Psoas muscle (tissue), 8 donors: ENCODE data around the gene JPT2. TPM values are rescaled to one million over a fixed set of nuclear protein-coding genes. Genes with fewer than 3 reads are reported as not detected.
A peak's percentile ranks its signal among the peaks of the same experiment; 100 is the strongest.

ENCODE experiments used
- ATAC-seq, 4 donors: fragments of 200-7000 bp; cut with Tn5 transposase; one replicate each; pipeline ENCODE4 v1.9.1; 2020; ENCODE audit warnings: moderate library complexity in 3 of 4, mild to moderate bottlenecking in 2 of 4
- DNase-seq, 2 donors: peaks; one replicate each; pipeline ENCODE4 v3.0.0-alpha.2; 2020
- H3K27ac ChIP-seq: fragments of 200-600 bp; one replicate; pipeline ENCODE4 v1.8.0; 2022
- H3K27me3 ChIP-seq, 3 donors: fragments of 200-600 bp in 1 of 3; one replicate each; pipeline versions ENCODE4 v1.6.1 to v1.8.0; 2013 to 2022; ENCODE audit warnings: low read length in 2 of 3, mild to moderate bottlenecking in 2 of 3, moderate library complexity in 1 of 3; ENCODE audit not compliant: insufficient read depth in 3 of 3
- H3K36me3 ChIP-seq, 2 donors: fragments of 200-600 bp in 1 of 2; one replicate each; pipeline versions ENCODE4 v1.6.1 to v1.8.0; 2013 to 2022; ENCODE audit warnings: low read depth in 1 of 2, mild to moderate bottlenecking in 1 of 2, moderate library complexity in 1 of 2; ENCODE audit not compliant: insufficient read depth in 1 of 2
- H3K4me1 ChIP-seq: fragments of 200-600 bp; one replicate; pipeline ENCODE4 v1.8.0; 2022
- H3K4me3 ChIP-seq: fragments of 200-600 bp; one replicate; pipeline ENCODE4 v1.8.0; 2022; ENCODE audit warnings: mild to moderate bottlenecking
- H3K9me3 ChIP-seq: fragments of 200-600 bp; one replicate; pipeline ENCODE4 v1.8.0; 2022
- WGBS, 3 donors: extraction: QIAGEN DNeasy Blood & Tissue Kit; methylation state at CpG; one replicate each; pipeline versions ENCODE4 v1.1.6 to v1.1.7; 2013; 5-methylcytosine and 5-hydroxymethylcytosine counted together
- intact Hi-C, 2 donors: fragments of 100-400 bp; cut with DNase I; formaldehyde crosslinking; loops; one replicate each; pipeline versions ENCODE4 v1.11.0 to v1.14.2; 2022
- polyA plus RNA-seq, 3 donors: library from polyadenylated mRNA; stranded (reverse); fragments of 200-250 nt; gene quantifications; one replicate each; pipeline ENCODE4 v1.2.3, GENCODE V29; 2013
- total RNA-seq, 4 donors: library from RNA; stranded (reverse); fragmentation: NEBNext Ultra II Directional in 2 of 4; extraction: Animal tissue kit (Norgen Biotek cat#: 25700) in 2 of 4; gene quantifications; one replicate each; pipeline versions ENCODE4 v1.2.1 to v1.2.4, GENCODE V29; 2021 to 2023
- TF ChIP-seq, protein P1 (sequence below): fragments of 200-600 bp; IDR thresholded peaks from one replicate; pipeline ENCODE4 v1.8.0; 2022; ENCODE audit warnings: antibody characterized with exemption
- donor health status: healthy with polysubstance abuse.
- donor health status: DM: no; HTN: no; CAD: no; lungs with moderate emphysema.
- donor health status: Bipolar disorder and iron deficiency.
- donor health status: healthy.
- donor health status: DM: yes; HTN: yes; CAD: no.
- donor health status: DM: no; HTN: no; CAD: no.
- donor health status: DM: no; HTN: no; CAD: no.
- donor health status: DM: yes; HTN: yes; CAD: no.

The JPT2 gene
- total and polyA plus RNA-seq, 7 donors = 14.4 to 30.6 (median 24.1) TPM

DNA sequence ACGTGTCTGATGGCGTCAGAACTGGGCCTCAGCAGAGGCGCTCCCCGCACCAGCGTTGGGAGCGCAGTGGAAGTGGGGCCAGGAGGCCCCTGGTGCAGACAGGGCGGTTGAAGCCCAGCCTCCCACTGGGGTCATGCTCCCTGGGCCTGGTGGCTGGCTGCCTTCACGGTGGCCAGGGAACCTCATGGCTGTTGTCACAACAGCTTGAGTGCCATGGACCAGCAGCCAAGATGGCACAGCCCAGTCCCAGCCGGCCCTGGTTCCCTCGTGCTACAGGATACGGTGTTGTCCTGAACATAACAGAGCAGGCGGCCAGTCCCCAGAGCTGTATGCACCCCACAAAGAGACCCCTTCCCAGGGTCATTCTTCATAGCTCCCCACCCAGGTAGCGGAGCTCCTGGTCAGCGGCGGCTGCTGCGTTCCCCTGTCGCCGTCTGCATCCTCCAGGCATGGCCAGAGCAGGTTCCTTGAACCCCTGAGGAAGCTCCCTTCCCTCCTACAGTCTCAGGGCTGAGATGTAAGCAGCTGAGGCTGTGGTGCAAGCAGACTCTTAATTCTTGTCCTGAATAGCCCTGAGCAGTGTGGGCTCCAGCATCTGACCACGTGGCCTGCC lies 63.6 kb downstream of the JPT2 start:
- Histone ChIP-seq H3K9me3 (no peaks in the 10 kb centered on the region), H3K4me1 (no peaks in the 10 kb centered on the region), H3K36me3 (peaks cover 0 to 43% of the 10 kb centered on the region in 2 donors), H3K4me3 (no peak overlapping the region), H3K27me3 (no peaks in the 10 kb centered on the region), H3K27ac (no peak overlapping the region)
- 88 to 94% (median 91%) methylated on average over 19 of the region's 19 CpGs for WGBS, 3 donors
- TF ChIP-seq, protein P1, sequence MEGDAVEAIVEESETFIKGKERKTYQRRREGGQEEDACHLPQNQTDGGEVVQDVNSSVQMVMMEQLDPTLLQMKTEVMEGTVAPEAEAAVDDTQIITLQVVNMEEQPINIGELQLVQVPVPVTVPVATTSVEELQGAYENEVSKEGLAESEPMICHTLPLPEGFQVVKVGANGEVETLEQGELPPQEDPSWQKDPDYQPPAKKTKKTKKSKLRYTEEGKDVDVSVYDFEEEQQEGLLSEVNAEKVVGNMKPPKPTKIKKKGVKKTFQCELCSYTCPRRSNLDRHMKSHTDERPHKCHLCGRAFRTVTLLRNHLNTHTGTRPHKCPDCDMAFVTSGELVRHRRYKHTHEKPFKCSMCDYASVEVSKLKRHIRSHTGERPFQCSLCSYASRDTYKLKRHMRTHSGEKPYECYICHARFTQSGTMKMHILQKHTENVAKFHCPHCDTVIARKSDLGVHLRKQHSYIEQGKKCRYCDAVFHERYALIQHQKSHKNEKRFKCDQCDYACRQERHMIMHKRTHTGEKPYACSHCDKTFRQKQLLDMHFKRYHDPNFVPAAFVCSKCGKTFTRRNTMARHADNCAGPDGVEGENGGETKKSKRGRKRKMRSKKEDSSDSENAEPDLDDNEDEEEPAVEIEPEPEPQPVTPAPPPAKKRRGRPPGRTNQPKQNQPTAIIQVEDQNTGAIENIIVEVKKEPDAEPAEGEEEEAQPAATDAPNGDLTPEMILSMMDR = no peak
- intact Hi-C loops = no loop called here
- ATAC-seq (peak in 2 of 4 donors; percentile 10 to 14), DNase-seq (no peak)

DNA sequence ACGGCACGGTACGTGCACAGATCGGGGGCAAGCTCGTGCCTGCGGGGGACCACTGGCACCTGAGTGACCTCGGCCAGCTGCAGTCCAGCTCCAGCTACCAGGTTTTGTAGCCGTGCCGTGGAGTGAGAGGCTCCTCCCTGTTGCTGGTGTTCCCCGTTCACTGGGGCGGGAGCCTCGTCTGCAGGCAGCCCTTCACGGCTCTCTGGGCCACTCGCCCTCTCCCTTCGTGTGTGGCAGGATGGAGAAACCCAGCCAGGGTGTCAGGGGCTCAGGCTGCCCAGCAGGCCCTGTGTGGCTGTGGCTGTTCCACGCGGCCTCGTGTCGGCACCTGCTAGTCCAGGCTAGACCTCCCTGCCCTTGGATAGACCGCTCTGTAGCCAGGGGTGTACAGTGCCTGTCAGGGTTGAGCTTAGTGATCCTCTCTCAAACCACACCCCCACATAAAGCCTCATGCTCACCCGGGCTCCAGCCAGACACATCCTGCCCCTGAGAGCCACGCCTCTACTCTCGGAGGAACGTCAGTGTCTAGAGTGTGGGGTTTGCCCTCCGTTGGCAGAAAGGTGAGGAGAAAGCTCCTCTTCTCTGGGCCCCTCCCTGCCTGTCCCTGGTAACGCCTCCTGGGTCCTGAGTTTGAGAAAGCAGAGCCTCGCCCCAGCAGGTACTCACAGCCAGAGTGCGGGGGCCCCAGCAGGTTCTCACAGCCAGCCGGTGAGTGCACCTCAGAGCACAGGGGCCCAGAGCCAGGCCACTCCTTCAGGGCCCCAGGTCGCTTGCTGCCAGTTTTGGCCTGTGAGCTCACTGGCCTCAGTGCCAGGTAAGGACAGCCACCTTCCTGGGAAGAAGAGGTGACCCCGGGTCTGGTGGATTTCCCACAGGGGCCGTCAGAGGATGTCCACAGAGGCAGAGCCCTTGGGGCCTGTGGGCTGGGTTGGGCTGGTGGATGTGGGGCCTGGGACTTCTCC lies 65.6 kb downstream of the JPT2 start:
- no peak overlapping the region for H3K27ac ChIP-seq
- TF ChIP-seq, protein P1 = no peak

DNA sequence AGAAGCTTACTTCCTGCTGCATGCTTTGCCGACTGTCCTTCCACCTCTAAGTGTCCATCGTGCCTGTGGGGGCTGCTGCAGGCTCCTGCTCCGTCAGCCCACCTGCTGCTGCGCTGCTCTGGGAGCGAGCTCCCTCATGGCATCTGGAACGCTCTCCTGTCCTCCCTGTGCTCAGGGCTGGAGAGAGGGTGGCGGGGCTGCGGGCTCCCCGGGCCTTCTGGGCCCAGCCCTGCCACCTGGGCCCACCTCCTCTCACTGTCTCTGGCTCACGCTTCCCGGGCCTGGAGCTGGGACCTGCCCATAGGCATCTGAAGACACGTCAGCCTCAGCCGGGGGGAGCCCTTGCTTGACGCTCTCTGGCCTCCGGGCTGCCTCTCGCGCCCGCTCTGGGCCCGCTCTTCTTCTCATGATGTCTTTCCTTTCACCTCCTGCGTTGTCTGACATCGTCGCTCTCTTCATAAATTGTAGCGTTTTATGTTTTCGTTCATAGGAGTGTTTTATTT lies 66.3 kb downstream of the JPT2 start:
- H3K9me3 ChIP-seq = no peaks in the 10 kb centered on the region

More for the DNA sequence above, 65.6 kb downstream of the JPT2 start:
- Histone ChIP-seq H3K27me3 (no peaks in the 10 kb centered on the region), H3K36me3 (peaks cover 0 to 63% of the 10 kb centered on the region in 2 donors), H3K4me1 (no peaks in the 10 kb centered on the region), H3K9me3 (no peaks in the 10 kb centered on the region), H3K4me3 (no peak overlapping the region)
- 90% methylated on average over 32 of the region's 32 CpGs for WGBS, 3 donors
- ATAC-seq (no peak), DNase-seq (no peak)
- intact Hi-C loops = no loop called here

DNA sequence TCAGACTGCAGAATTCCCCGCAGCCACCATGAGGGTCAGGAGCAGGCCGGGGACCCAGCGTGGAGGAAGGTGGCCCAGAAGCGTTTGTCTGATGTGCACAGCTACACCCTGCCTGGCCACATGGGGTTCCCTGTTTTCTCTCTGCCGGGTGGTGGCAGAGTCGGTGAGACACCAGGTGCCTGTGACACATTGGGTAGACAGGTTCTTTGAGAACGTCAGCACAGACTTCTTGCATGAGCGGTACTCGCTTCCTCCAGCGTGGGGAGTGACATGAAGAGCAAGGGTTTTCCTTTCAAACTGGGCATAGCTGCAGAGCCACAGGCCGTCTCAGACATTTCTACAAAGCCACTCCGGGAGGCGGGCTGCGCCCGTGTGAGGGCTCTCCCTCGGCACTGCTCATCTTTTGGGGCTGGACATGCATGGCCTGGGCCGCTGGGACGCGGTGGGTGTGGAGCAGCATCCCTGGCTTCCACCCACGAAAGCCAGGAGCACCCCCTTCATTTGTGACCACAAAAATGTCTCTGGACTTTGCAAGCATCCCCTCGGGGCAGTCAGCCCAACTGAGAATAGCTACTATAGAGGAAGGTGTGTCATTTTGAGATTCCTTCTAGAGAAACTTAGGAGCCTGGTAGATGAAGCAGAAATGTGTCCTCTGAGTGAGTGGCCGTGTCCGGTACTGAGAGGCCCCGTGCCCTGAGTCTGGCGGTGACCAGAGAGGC lies 67.3 kb downstream of the JPT2 start:
- H3K4me1 ChIP-seq = no peaks in the 10 kb centered on the region
- no peak overlapping the region for H3K4me3 ChIP-seq
- intact Hi-C loops = no loop called here
- H3K36me3 ChIP-seq = peaks cover 0 to 79% of the 10 kb centered on the region in 2 donors
- no peaks in the 10 kb centered on the region for H3K9me3 ChIP-seq
- H3K27ac ChIP-seq = no peak overlapping the region
- DNase-seq = no peak
- 84 to 86% (median 84%) methylated on average over 25 of the region's 25 CpGs for WGBS, 3 donors
- TF ChIP-seq, protein P1 = no peak
- H3K27me3 ChIP-seq = no peaks in the 10 kb centered on the region
- no peak for ATAC-seq

More for the DNA sequence above, 66.3 kb downstream of the JPT2 start:
- DNase-seq (no peak), ATAC-seq (no peak)
- Histone ChIP-seq H3K4me3 (no peak overlapping the region), H3K36me3 (peaks cover 0 to 70% of the 10 kb centered on the region in 2 donors), H3K27me3 (no peaks in the 10 kb centered on the region), H3K27ac (no peak overlapping the region), H3K4me1 (no peaks in the 10 kb centered on the region)
- intact Hi-C loops = no loop called here
- TF ChIP-seq, protein P1 = no peak
- WGBS, 3 donors = 85 to 91% (median 90%) methylated on average over 22 to 24 of the region's 24 CpGs
